ENCODE data around the gene KBTBD8. TPM values are rescaled to one million over a fixed set of nuclear protein-coding genes. Genes with fewer than 3 reads are reported as not detected.
A peak's percentile ranks its signal among the peaks of the same experiment; 100 is the strongest.

Gene KBTBD8
- total and polyA plus RNA-seq, 9 of the 15 experiments (the other 6 are each of a cell fraction or from before 2014, with no cell fraction given): 2.7 to 9.1 (median 5.6) TPM

GRCh38 chr3:67000009-67000408 lies 1.9 kb downstream of the KBTBD8 start (continued):
- TF ChIP-seq CUX1 (CRISPR knock-in tag; IDR thresholded peaks at IDR 0.05) (no peak), PBX2 (CRISPR knock-in tag; IDR thresholded peaks at IDR 0.05; ENCODE audit: low read depth) (no peak), PBX2 (tag; conservative IDR thresholded peaks at IDR 0.05; ENCODE audit: low read depth) (peak; percentile 73), ZNF146 (CRISPR knock-in tag; IDR thresholded peaks at IDR 0.05; ENCODE audit: unreplicated experiment) (no peak), BCLAF1 (IDR thresholded peaks at IDR 0.05; ENCODE audit: borderline replicate concordance in 1 of 2, control insufficient read depth in 1 of 2, low read depth in 2 of 2, low read length in 1 of 2) (no peak), HINFP (tag; conservative IDR thresholded peaks at IDR 0.05; ENCODE audit: low read depth) (no peak)
